ENCODE results near the gene TXNIP. TPM values are rescaled to one million over a fixed set of nuclear protein-coding genes. Genes with fewer than 3 reads are reported as not detected.

The TXNIP gene
- total RNA-seq: 161 and 941 TPM in 2 replicates

GRCh38 chr1:145996433-145997015, at the start of gene TXNIP:
TSS of gene TXNIP (minus strand) at chr1:145996579. CDS start at chr1:145996266, 313 bp downstream.

GRCh38 chr1:146021622-146022402, 25.4 kb upstream of the TXNIP start, which contains the start of gene HJV:
TSS of gene HJV (minus strand) at chr1:146021735. CDS start at chr1:146020231, 1,504 bp downstream.

GRCh38 chr1:145964328-145965118, 31.9 kb downstream of the TXNIP start, which contains the start of the genes ANKRD34A and POLR3GL:
TSS of gene ANKRD34A (minus strand) at chr1:145964575. CDS start at chr1:145961759, 2,816 bp downstream.
TSS of gene POLR3GL (plus strand) at chr1:145964690. CDS start at chr1:145974866, 10,176 bp downstream.

GRCh38 chr1:145957443-145958319, 38.7 kb downstream of the TXNIP start, which contains the start of gene LIX1L:
TSS of gene LIX1L (minus strand) at chr1:145958017. CDS start at chr1:145957927, 90 bp downstream.

Other genes with a start within 250 kb of the TXNIP start
- gene RNF115, start 172.5 kb downstream of the TXNIP start, total RNA-seq: 10.5 and 11.8 TPM in 2 replicates
- 36.2 and 41.6 TPM in 2 replicates for gene POLR3C, start 172.4 kb downstream of the TXNIP start, total RNA-seq
- gene NUDT17, start 150.9 kb downstream of the TXNIP start, total RNA-seq: 2.7 and 3.0 TPM in 2 replicates
- gene PIAS3, start 137.5 kb downstream of the TXNIP start, total RNA-seq: 35.4 and 41.2 TPM in 2 replicates
- 2.0 and 7.9 TPM in 2 replicates for gene ANKRD35, start 110.7 kb downstream of the TXNIP start, total RNA-seq
- 0.33 and 0.79 TPM in 2 replicates for gene ITGA10, start 86.5 kb downstream of the TXNIP start, total RNA-seq
- 29.1 and 30.7 TPM in 2 replicates for gene PEX11B, start 77.9 kb downstream of the TXNIP start, total RNA-seq
- gene RBM8A, start 69.1 kb downstream of the TXNIP start, total RNA-seq: 46.7 and 84.0 TPM in 2 replicates
- gene LIX1L, start 38.6 kb downstream of the TXNIP start, total RNA-seq: 7.9 and 12.5 TPM in 2 replicates
- gene ANKRD34A, start 32.0 kb downstream of the TXNIP start, total RNA-seq: 0.22 and 0.39 TPM in 2 replicates
- 5.5 and 6.8 TPM in 2 replicates for gene POLR3GL, start 31.9 kb downstream of the TXNIP start, total RNA-seq
- gene HJV, start 25.2 kb upstream of the TXNIP start, total RNA-seq: not detected in 2 replicates
- 0.65 and 1.6 TPM in 2 replicates for gene NBPF10, start 148.2 kb upstream of the TXNIP start, total RNA-seq
- 29.9 and 37.7 TPM in 2 replicates for gene NOTCH2NLA, start 232.4 kb upstream of the TXNIP start, total RNA-seq

Data from placental epithelial cell (primary cell).